ENCODE results near the gene CDH15.
"Not testable (repeated sequence)": the region's sequence is repeated elsewhere in the genome, so short reads cannot be mapped to it uniquely, and the experiment has no call there.

Gene CDH15

DNA sequence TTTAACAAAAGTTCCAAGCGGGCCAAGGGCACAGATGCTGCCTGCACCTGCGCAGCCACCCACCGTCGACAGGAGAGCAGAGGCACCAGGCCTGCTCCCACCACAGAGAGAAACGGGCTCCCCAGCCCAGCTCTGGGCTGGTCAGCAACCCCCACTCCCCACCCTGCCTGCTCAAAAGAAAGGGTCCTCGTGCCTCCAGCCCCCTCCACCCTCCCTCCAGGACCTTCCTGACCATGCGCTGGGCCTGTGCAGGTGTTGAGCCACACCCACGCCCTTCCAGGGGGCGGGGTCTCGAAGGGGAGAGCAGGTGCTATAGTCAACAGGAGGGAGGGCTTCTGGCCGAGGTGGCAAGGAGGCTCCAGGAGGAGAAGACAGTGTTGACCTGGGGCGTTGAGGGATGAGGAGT lies 71.2 kb downstream of the CDH15 start:
- DNase-seq: no peak

DNA sequence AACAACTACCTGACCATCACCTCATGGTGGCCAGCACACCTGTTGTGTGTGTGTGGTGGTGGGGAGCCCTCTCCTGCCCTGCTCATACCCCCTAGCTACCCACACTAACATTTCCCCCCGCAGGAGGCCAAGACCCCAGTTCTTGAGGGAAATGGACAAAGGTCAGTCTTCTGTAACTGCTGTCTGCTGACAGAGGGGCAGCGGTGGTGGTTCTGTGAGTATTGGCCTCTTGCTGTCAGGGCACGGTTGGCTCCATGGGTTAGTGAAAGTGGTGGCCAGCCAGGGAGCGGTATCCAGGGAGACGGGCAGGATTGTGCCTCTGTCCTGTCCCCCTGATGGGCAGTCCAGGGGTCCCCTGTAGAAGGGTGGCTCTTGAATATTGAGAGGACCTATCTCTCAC lies 72.1 kb downstream of the CDH15 start:
- no peak for DNase-seq

DNA sequence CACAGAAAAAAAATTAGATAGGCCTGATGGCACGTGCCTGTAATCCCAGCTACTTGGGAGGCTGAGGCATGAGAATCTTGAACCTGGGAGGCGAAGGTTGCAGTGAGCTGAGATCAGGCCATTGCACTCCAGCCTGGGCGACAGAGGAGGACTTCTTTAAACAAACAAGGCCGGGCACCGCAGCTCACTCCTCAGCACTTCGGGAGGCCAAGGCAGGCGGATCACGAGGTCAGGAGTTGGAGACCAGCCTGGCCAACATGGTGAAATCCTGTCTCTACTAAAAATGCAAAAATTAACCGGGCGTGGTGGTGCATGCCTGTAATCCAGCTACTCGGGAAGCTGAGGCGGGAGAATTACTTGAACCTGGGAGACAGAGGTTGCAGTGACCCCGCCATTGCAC lies 72.7 kb downstream of the CDH15 start:
- not testable (repeated sequence) for DNase-seq

DNA sequence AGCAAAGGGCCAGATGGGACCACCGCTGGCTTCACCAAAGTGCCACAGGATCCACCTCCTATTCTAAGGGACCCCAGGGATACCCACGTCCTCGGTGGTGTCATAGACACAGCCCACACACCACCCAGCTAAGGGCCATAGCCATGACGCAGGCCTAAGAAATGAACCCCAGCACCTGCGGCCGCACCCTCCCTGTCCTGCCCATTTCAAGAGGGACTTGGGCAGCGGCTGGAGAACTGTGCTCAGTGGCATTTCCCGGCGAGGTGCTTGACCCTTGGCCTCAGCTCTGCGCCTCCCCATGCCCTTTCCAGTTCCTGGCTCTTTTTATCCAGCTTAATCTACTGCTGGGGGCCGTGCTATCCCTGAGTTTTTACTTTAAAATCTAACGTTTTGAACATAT lies 73.2 kb downstream of the CDH15 start:
- no peak for DNase-seq
